Fibroblast of pulmonary artery (primary cell): ENCODE results near the gene OR13C9.
"Not testable (repeated sequence)": the region's sequence is repeated elsewhere in the genome, so short reads cannot be mapped to it uniquely, and the experiment has no call there.

Source experiments
- DNase-seq: peaks from one replicate; pipeline ENCODE4 v3.0.0-alpha.2; 2010; ENCODE audit warnings: low read depth
- H3K4me3 ChIP-seq: replicated peaks from 2 replicates; pipeline ENCODE4 v1.5.1; 2011; ENCODE audit warnings: low read depth, mild to moderate bottlenecking, control low read depth, low read length, moderate library complexity
- TF ChIP-seq, protein P1 (sequence below): IDR thresholded peaks from 2 replicates; pipeline ENCODE4 v1.5.1; 2011; ENCODE audit warnings: mild to moderate bottlenecking, control low read depth, low read length, inconsistent platforms; ENCODE audit errors: missing control alignments

Gene OR13C9

DNA sequence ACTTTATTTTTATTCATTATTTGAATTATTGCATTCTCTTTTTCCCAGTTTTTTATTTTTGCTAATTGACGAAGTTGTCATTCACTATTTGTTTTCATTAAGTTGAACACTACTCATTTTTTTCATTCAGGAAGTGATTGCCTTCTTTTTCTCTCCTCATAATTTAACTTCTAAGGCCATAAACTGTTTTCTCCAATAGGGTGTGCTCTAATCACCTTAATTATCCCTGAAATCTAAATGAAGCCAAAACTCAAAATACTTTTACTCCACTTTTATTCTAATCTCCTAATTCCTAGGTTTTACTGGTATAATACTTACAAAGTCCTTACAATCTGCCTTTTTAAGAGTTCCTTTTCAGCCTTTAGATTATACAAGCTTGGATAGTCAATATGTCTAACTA lies 9.7 kb downstream of the OR13C9 start:
- TF ChIP-seq, protein P1, sequence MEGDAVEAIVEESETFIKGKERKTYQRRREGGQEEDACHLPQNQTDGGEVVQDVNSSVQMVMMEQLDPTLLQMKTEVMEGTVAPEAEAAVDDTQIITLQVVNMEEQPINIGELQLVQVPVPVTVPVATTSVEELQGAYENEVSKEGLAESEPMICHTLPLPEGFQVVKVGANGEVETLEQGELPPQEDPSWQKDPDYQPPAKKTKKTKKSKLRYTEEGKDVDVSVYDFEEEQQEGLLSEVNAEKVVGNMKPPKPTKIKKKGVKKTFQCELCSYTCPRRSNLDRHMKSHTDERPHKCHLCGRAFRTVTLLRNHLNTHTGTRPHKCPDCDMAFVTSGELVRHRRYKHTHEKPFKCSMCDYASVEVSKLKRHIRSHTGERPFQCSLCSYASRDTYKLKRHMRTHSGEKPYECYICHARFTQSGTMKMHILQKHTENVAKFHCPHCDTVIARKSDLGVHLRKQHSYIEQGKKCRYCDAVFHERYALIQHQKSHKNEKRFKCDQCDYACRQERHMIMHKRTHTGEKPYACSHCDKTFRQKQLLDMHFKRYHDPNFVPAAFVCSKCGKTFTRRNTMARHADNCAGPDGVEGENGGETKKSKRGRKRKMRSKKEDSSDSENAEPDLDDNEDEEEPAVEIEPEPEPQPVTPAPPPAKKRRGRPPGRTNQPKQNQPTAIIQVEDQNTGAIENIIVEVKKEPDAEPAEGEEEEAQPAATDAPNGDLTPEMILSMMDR: peak; percentile 16
- DNase-seq: peak; percentile 1

DNA sequence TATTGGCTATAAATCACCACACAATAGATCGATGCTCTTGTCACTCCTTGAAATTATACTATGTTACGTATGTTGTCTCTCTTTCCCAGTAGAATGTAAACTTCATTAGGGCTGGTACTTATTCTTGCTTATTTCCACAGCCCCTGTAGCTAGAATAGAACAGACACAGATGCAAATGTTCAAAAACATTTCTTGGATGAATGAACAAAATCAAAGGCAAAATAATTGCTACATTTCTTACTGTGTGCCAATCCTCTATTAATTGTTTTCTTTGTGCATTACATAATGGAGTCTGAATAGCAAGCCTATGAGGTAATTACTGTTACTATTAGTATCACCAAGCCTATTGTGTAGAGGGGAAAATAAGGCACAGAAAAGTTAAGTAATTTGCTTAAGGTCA lies 11.9 kb downstream of the OR13C9 start:
- DNase-seq: no peak
- H3K4me3 ChIP-seq: no peak overlapping the region

More for the DNA sequence above, 9.7 kb downstream of the OR13C9 start:
- H3K4me3 ChIP-seq: no peak overlapping the region

DNA sequence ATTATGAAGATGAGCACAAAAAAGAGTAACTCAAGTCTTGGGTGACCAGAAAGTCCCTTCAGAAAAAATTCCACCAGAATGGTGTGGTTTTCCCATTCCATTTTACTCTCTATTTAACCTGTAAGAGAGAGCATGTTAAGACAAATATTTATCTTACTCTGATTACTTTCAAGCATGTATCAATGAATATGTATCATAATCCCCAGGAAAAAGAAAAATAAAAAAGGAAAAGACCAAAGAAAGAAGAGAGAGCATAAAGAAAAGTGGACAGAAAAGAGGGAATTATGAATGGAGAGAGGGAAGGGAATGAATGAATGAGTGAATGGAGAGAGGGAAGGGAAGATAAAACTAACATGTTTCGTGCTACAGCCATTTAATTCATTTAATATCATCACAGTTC lies 12.5 kb downstream of the OR13C9 start, which contains the start of gene OR13C2:
OR13C2 (minus strand) TSS at position 101 of the 400 bp plus-strand sequence; CDS start at position 101, 0 bp downstream.
- not testable (repeated sequence) for H3K4me3 ChIP-seq, DNase-seq

More for the DNA sequence above, 11.9 kb downstream of the OR13C9 start:
- TF ChIP-seq, protein P1: no peak

DNA sequence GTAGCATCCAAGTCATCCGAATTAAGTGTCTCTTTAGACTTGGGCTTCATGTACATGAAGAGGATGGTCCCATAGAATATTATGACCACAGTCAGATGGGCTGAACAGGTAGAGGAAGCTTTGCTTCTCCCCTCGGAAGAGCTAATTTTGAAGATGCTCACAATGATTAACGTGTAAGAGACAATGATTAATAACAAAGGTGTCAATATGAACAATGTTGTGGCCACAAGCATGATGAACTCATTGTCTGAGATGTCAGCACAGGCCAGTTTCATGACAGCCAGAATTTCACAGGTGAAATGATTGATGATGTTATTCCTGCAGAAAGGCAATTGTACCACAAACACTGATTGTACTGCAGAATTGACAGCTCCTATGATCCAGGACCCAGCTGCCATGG lies 13.2 kb downstream of the OR13C9 start:
- TF ChIP-seq, protein P1: no peak
- no peak overlapping the region for H3K4me3 ChIP-seq
- no peak for DNase-seq

DNA sequence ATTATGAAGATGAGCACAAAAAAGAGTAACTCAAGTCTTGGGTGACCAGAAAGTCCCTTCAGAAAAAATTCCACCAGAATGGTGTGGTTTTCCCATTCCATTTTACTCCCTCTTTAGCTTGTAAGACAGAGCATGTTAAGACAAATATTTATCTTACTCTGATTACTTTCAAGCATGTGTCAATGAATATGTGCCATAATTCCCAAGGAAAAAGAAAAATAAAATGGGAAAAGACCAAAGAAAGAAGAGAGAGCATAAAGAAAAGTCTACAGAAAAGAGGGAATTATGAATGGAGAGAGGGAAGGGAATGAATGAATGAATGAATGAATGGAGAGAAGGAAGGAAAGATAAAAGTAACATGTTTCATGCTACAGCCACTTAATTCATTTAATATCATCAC lies 18.7 kb downstream of the OR13C9 start, which contains the start of gene OR13C5:
OR13C5 (minus strand) TSS at position 101 of the 400 bp plus-strand sequence; CDS start at position 101, 0 bp downstream.
- DNase-seq, H3K4me3 ChIP-seq: not testable (repeated sequence)

DNA sequence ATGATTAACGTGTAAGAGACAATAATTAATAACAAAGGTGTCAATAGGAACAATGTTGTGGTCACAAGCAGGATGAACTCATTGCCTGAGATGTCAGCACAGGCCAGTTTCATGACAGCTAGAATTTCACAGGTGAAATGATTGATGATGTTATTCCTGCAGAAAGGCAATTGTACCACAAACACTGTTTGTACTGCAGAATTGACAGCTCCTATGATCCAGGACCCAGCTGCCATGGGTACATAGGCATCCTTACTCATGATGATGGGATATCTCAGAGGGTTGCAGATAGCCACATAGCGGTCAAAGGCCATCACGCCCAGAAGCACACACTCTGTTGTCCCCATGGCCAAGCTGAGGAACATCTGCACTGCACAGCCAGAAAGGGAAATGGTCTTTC lies 19.3 kb downstream of the OR13C9 start:
- not testable (repeated sequence) for H3K4me3 ChIP-seq, DNase-seq

DNA sequence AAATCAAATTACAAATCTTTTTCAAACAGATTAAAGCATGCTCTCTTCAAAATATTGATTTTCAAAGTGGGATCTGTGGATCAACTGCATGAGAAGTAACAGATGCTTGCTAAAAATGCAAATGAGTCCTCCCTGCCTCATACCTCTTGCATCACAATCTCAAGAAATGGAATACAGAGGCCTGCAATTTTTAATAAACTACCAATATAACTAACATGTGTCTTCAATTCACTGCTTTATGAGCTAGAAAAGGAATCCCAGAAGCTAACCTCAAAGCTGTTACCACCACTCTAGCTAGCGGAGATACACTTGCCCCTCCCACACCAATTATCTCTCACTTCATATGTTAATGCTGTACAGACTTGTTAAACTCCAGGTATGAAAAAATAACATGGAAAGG lies 28.4 kb downstream of the OR13C9 start:
- TF ChIP-seq, protein P1: no peak
- H3K4me3 ChIP-seq: no peak overlapping the region
- DNase-seq: no peak

DNA sequence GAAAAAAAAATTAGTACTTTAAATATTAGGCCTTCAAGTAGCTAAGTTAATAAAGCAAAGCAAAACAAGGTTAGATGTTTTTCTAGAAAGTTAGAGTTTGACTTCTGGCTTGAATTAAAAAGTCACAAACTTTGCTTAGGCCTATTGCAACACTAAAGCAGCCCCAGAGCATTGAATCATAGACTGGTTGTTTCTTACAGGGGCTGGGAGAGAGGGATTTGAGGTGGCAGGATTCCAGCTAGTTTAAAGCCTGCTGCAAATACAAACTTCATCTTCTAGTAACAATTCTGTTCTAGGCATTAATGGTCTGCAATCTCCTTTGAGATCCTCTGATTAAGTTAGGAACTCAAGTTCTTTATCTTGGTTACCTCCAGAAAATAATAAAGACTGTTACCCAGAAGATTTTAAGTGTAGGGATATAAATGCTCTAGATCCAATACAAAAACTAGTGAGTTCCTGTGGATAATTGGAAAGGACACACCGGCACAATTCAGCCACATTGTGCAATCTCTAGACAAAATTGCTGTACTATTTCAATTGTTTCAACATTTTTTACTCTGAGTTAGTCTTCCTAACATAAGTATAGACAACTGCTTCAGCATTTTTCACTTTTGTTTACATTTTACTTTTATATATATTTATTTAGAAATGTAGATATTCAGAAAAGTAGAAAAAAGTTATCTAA lies 31.4 kb downstream of the OR13C9 start:
- H3K4me3 ChIP-seq: no peak overlapping the region
- peak; percentile 5 for DNase-seq
- TF ChIP-seq, protein P1: no peak
